SK-N-MC (cell line): ENCODE data around the gene PARD3.

Source experiments
- DNase-seq: peaks from one replicate; pipeline ENCODE4 v3.0.0-alpha.2; 2011; ENCODE audit warnings: low read depth, low spot score
- H3K27ac ChIP-seq: fragments of 200-600 bp; sonication (generic); 2 replicates; pipeline ENCODE4 v1.5.1; 2016; ENCODE audit warnings: mixed run types
- H3K36me3 ChIP-seq: fragments of 200-600 bp; sonication (generic); 2 replicates; pipeline ENCODE4 v1.6.1; 2017; ENCODE audit warnings: antibody characterized with exemption, low read length, mixed read lengths; ENCODE audit not compliant: insufficient read depth
- H3K4me3 ChIP-seq: fragments of 200-600 bp; sonication (generic); 2 replicates; pipeline ENCODE4 v1.5.1; 2016
- H3K9ac ChIP-seq: fragments of 200-600 bp; sonication (generic); 2 replicates; pipeline ENCODE4 v1.8.0; 2017; ENCODE audit warnings: mixed run types, mixed read lengths; ENCODE audit not compliant: insufficient read length
- H3K9me3 ChIP-seq: fragments of 200-600 bp; sonication (generic); 2 replicates; pipeline ENCODE4 v1.6.1; 2017; ENCODE audit warnings: low read depth, mild to moderate bottlenecking, antibody characterized with exemption, low read length, moderate library complexity, mixed read lengths
- EZH2 ChIP-seq: fragments of 200-600 bp; sonication (generic); IDR thresholded peaks from one replicate; pipeline ENCODE4 v1.6.1; 2017; ENCODE audit warnings: antibody characterized with exemption
- FOXP2 ChIP-seq: optimal IDR thresholded peaks from 2 replicates; pipeline ENCODE3; 2011; ENCODE audit warnings: mild to moderate bottlenecking, moderate library complexity; ENCODE audit not compliant: insufficient read depth; ENCODE audit errors: extremely low read length, control extremely low read depth
- POLR2AphosphoS5 ChIP-seq: IDR thresholded peaks from 2 replicates; pipeline ENCODE4 v1.6.1; 2012; ENCODE audit warnings: mild to moderate bottlenecking, low read depth, low read length, borderline replicate concordance

The PARD3 gene

GRCh38 chr10:34126371-34127151, 688.5 kb downstream of the PARD3 start:
- no peak overlapping the region for H3K4me3 ChIP-seq
- TF ChIP-seq POLR2AphosphoS5 (no peak), FOXP2 (no peak), EZH2 (no peak)
- no peak overlapping the region for H3K9ac ChIP-seq
- no peaks in the 10 kb centered on the region for H3K36me3 ChIP-seq
- H3K9me3 ChIP-seq = no peaks in the 10 kb centered on the region
- H3K27ac ChIP-seq = no peak overlapping the region
- DNase-seq = no peak

- Histone ChIP-seq H3K9me3 (no peaks in the 10 kb centered on the region), H3K9ac (no peak overlapping the region), H3K4me3 (no peak overlapping the region), H3K27ac (no peak overlapping the region), H3K36me3 (no peaks in the 10 kb centered on the region)
- TF ChIP-seq POLR2AphosphoS5 (no peak), EZH2 (no peak), FOXP2 (no peak)
- DNase-seq = no peak
These were observed 689.4 kb downstream of the PARD3 start for GRCh38 chr10:34125702-34126101.

GRCh38 chr10:34124522-34125035, 690.5 kb downstream of the PARD3 start:
- Histone ChIP-seq H3K4me3 (no peak overlapping the region), H3K9me3 (no peaks in the 10 kb centered on the region), H3K27ac (no peak overlapping the region), H3K9ac (no peak overlapping the region), H3K36me3 (no peaks in the 10 kb centered on the region)
- TF ChIP-seq FOXP2 = no peak
- no peak for TF ChIP-seq POLR2AphosphoS5
- no peak for TF ChIP-seq EZH2
- DNase-seq = no peak

GRCh38 chr10:34121781-34122622, 693.1 kb downstream of the PARD3 start:
- H3K36me3 ChIP-seq = no peaks in the 10 kb centered on the region
- DNase-seq = no peak
- no peak overlapping the region for H3K27ac ChIP-seq
- TF ChIP-seq EZH2 (no peak), POLR2AphosphoS5 (no peak), FOXP2 (no peak)
- H3K4me3 ChIP-seq = no peak overlapping the region
- H3K9ac ChIP-seq = no peak overlapping the region
- H3K9me3 ChIP-seq = no peaks in the 10 kb centered on the region

- TF ChIP-seq EZH2 (no peak), POLR2AphosphoS5 (no peak), FOXP2 (no peak)
- Histone ChIP-seq H3K9ac (no peak overlapping the region), H3K27ac (no peak overlapping the region), H3K36me3 (no peaks in the 10 kb centered on the region), H3K9me3 (no peaks in the 10 kb centered on the region), H3K4me3 (no peak overlapping the region)
- no peak for DNase-seq
These were observed 693.9 kb downstream of the PARD3 start for GRCh38 chr10:34121125-34121753.

- Histone ChIP-seq H3K27ac (no peak overlapping the region), H3K9ac (no peak overlapping the region), H3K9me3 (no peaks in the 10 kb centered on the region), H3K36me3 (no peaks in the 10 kb centered on the region), H3K4me3 (no peak overlapping the region)
- no peak for TF ChIP-seq FOXP2
- TF ChIP-seq POLR2AphosphoS5 = no peak
- TF ChIP-seq EZH2 = no peak
- no peak for DNase-seq
These were observed 695.6 kb downstream of the PARD3 start for GRCh38 chr10:34119456-34119855.

- H3K4me3 ChIP-seq = no peak overlapping the region
- H3K36me3 ChIP-seq = no peaks in the 10 kb centered on the region
- no peaks in the 10 kb centered on the region for H3K9me3 ChIP-seq
- no peak for DNase-seq
- no peak overlapping the region for H3K27ac ChIP-seq
- TF ChIP-seq FOXP2 = no peak
- TF ChIP-seq POLR2AphosphoS5 = no peak
- no peak for TF ChIP-seq EZH2
- no peak overlapping the region for H3K9ac ChIP-seq
These were observed 698.3 kb downstream of the PARD3 start for GRCh38 chr10:34116681-34117271.
